GM19397 (cell line): ENCODE measurements around the gene COL13A1.

Experiments used
- ATAC-seq: cut with Tn5 transposase; IDR thresholded peaks from one replicate; pipeline ENCODE4 v1.9.1; 2021; ENCODE audit warnings: mild to moderate bottlenecking, moderate library complexity; ENCODE audit not compliant: unreplicated experiment

Gene COL13A1

GRCh38 chr10:69801434-69802315 is at the start of gene COL13A1:
Gene COL13A1 (plus strand): TSS chr10:69801906. CDS start chr10:69802424, 518 bp downstream.
- ATAC-seq: no peak

- ATAC-seq: no peak
Measured at GRCh38 chr10:69752479-69752878, 49.2 kb upstream of the COL13A1 start.

- no peak for ATAC-seq
Measured at GRCh38 chr10:69756279-69756678, 45.4 kb upstream of the COL13A1 start.

- no peak for ATAC-seq
Measured at GRCh38 chr10:69757206-69757552, 44.5 kb upstream of the COL13A1 start.

- no peak for ATAC-seq
Measured at GRCh38 chr10:69757553-69758309, 44.0 kb upstream of the COL13A1 start.

- ATAC-seq: no peak
Measured at GRCh38 chr10:69758310-69758728, 43.4 kb upstream of the COL13A1 start.

- no peak for ATAC-seq
Measured at GRCh38 chr10:69759641-69760040, 42.1 kb upstream of the COL13A1 start.

GRCh38 chr10:69760072-69760471 is 41.6 kb upstream of the COL13A1 start:
- no peak for ATAC-seq

- no peak for ATAC-seq
Measured at GRCh38 chr10:69761320-69761719, 40.4 kb upstream of the COL13A1 start.

- ATAC-seq: no peak
Measured at GRCh38 chr10:69766161-69766910, 35.4 kb upstream of the COL13A1 start.

GRCh38 chr10:69767793-69768192 is 33.9 kb upstream of the COL13A1 start:
- ATAC-seq: no peak

GRCh38 chr10:69768386-69768785 is 33.3 kb upstream of the COL13A1 start:
- no peak for ATAC-seq

- ATAC-seq: no peak
Measured at GRCh38 chr10:69769395-69769992, 32.2 kb upstream of the COL13A1 start.

- ATAC-seq: no peak
Measured at GRCh38 chr10:69772933-69773704, 28.6 kb upstream of the COL13A1 start.

- no peak for ATAC-seq
Measured at GRCh38 chr10:69774596-69774995, 27.1 kb upstream of the COL13A1 start.

GRCh38 chr10:69780077-69780476 is 21.6 kb upstream of the COL13A1 start:
- no peak for ATAC-seq

GRCh38 chr10:69781576-69781975 is 20.1 kb upstream of the COL13A1 start:
- no peak for ATAC-seq

GRCh38 chr10:69783515-69783914 is 18.2 kb upstream of the COL13A1 start:
- no peak for ATAC-seq

- no peak for ATAC-seq
Measured at GRCh38 chr10:69786791-69787190, 14.9 kb upstream of the COL13A1 start.

GRCh38 chr10:69787681-69788080 is 14.0 kb upstream of the COL13A1 start:
- no peak for ATAC-seq
